HEK293T (cell line): Measurements from ENCODE around the gene MFSD2B.

ENCODE experiments used
- ARNT ChIP-seq: fragments of 450-650 bp; IDR thresholded peaks from 2 replicates; pipeline ENCODE4 v1.6.1; 2017; ENCODE audit warnings: mild to moderate bottlenecking
- BHLHE40 ChIP-seq: fragments of 450-650 bp; IDR thresholded peaks from 2 replicates; pipeline ENCODE4 v1.6.1; 2016; ENCODE audit warnings: mild to moderate bottlenecking, moderate library complexity, borderline replicate concordance
- ELF4 ChIP-seq: fragments of 450-650 bp; IDR thresholded peaks from 2 replicates; pipeline ENCODE4 v1.6.1; 2017; ENCODE audit warnings: antibody characterized with exemption
- FOXA1 ChIP-seq: fragments of 450-650 bp; IDR thresholded peaks from 2 replicates; pipeline ENCODE4 v1.6.1; 2016; ENCODE audit warnings: mild to moderate bottlenecking
- FOXK2 ChIP-seq: fragments of 450-650 bp; IDR thresholded peaks from 2 replicates; pipeline ENCODE4 v1.6.1; 2016; ENCODE audit warnings: mild to moderate bottlenecking
- FOXM1 ChIP-seq: fragments of 450-650 bp; IDR thresholded peaks from 2 replicates; pipeline ENCODE4 v1.6.1; 2017; ENCODE audit warnings: mild to moderate bottlenecking, borderline replicate concordance
- HDGF ChIP-seq: fragments of 450-650 bp; IDR thresholded peaks from 2 replicates; pipeline ENCODE4 v1.6.1; 2017; ENCODE audit warnings: antibody characterized with exemption, borderline replicate concordance
- NFRKB ChIP-seq: fragments of 450-650 bp; IDR thresholded peaks from 2 replicates; pipeline ENCODE4 v1.6.1; 2016; ENCODE audit warnings: mild to moderate bottlenecking, moderate library complexity
- SP1 ChIP-seq: fragments of 450-650 bp; IDR thresholded peaks from 2 replicates; pipeline ENCODE4 v1.6.1; 2017
- SUZ12 ChIP-seq: fragments of 450-650 bp; IDR thresholded peaks from 2 replicates; pipeline ENCODE4 v1.6.1; 2016; ENCODE audit warnings: mild to moderate bottlenecking
- TARDBP ChIP-seq: fragments of 450-650 bp; IDR thresholded peaks from 2 replicates; pipeline ENCODE4 v1.6.1; 2016
- ZNF384 ChIP-seq: fragments of 450-650 bp; IDR thresholded peaks from 2 replicates; pipeline ENCODE4 v1.6.1; 2016
- TF ChIP-seq, protein P1 (sequence below): fragments of 450-650 bp; IDR thresholded peaks from 2 replicates; pipeline ENCODE4 v1.6.1; 2016

- TF ChIP-seq SUZ12 (no peak), NFRKB (no peak), HDGF (no peak), ELF4 (no peak), ARNT (no peak), FOXK2 (no peak), SP1 (no peak), FOXA1 (no peak), FOXM1 (no peak), BHLHE40 (no peak), TARDBP (no peak), ZNF384 (no peak)
- TF ChIP-seq, protein P1, sequence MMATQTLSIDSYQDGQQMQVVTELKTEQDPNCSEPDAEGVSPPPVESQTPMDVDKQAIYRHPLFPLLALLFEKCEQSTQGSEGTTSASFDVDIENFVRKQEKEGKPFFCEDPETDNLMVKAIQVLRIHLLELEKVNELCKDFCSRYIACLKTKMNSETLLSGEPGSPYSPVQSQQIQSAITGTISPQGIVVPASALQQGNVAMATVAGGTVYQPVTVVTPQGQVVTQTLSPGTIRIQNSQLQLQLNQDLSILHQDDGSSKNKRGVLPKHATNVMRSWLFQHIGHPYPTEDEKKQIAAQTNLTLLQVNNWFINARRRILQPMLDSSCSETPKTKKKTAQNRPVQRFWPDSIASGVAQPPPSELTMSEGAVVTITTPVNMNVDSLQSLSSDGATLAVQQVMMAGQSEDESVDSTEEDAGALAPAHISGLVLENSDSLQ: no peak
Measured at GRCh38 chr2:24007693-24008092, 2.2 kb upstream of the MFSD2B start.
